ENCODE results near the gene DESI1.
"Not testable (repeated sequence)": the region's sequence is repeated elsewhere in the genome, so short reads cannot be mapped to it uniquely, and the experiment has no call there.

DESI1 gene

DNA sequence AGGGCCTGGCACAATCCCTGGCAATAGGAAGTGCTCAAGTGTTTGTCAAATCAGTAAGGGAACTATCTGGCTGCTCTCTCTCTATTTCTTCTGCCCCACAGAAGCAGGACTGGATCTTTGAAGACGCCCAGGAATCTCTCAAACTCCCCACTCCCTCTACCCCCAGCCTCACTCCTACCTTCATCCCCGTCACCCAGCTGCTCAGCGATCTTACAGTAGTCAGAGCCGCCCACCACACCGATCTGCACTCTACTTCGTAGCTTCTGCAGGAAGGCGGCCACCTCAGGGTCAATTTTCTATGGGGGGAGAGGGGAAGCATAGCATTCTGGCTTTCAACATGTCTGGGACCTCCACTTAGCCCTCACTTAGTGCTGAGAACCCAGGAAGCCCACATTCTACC lies 34.9 kb downstream of the DESI1 start:
- no peak for DNase-seq (ENCODE audit: low read depth)

DNA sequence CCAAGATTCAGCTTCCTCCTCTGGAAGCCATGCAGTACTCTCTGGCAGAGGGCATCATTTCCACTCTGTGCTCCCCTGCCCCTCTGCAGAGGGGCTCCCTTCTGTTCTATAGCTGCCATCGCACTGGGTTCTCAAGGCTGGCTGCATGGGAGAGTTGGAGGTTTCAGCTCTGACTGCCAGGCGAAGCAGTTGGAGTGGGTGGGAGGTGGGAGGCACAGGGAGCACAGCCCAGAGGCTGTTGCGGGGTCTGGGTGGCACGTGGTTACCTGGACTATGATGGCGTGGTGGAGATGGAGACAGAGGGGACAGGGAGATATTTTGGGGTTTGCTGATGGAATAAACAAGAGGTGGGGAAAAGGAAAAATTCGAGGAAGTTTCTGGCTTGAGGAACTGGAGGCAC lies 36.0 kb downstream of the DESI1 start:
- no peak for DNase-seq (ENCODE audit: low read depth)

- DNase-seq (ENCODE audit: low read depth), result no peak
These were observed 38.1 kb downstream of the DESI1 start for GRCh38 chr22:41582694-41583093.

DNA sequence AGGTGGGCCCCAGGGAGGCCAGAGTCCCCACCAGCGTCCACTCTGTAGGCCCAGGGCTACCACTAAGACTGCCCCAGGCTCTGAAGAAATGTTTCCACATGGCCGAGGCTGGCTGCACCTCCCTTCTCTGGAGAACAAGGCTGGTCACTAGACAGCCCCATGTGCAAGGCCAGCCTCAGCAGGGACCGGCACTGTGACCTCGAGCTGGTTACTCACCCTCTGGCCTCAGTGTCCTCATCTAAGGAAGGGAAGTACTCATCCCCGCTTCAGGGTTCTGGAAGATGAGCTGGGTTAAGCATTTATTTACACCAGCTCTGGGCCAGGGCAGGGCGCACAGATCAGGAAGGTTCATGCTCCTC lies 40.9 kb downstream of the DESI1 start:
- DNase-seq (ENCODE audit: low read depth), result no peak

- no peak for DNase-seq (ENCODE audit: low read depth)
These were observed 41.4 kb downstream of the DESI1 start for GRCh38 chr22:41579297-41579996.

- no peak for DNase-seq (ENCODE audit: low read depth)
These were observed 42.0 kb downstream of the DESI1 start for GRCh38 chr22:41578818-41579217.

- no peak for DNase-seq (ENCODE audit: low read depth)
These were observed 42.7 kb downstream of the DESI1 start for GRCh38 chr22:41578114-41578513.

- DNase-seq (ENCODE audit: low read depth), result no peak
These were observed 44.0 kb downstream of the DESI1 start for GRCh38 chr22:41576877-41577276.

GRCh38 chr22:41575533-41575932 lies 45.3 kb downstream of the DESI1 start:
- DNase-seq (ENCODE audit: low read depth), result no peak

DNA sequence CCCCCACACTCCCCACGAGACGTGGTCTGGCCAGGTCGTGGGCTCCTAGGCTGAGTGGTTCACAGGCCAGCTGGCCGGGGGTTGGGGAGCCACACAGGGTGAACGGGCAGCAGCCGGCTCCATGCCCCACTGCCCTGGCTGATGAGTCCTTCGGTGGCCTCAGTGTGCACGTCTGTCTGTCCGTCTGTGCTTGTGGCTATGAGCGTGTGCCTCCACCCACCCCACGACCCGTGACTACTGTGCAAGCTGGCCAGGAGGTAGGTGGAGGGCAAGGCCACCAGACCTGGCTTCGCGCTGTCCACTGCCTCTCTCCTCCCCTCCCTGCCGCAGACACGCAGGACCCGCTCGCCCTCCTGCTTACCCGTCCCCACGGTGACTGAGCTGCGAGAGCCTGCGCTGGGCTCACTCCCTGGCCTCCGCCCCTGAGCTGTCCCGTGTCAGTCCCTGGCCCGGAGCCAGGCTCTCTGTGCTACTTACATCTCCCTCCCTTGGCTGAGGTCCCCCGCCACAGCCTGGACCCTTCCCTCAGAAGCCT lies 45.9 kb downstream of the DESI1 start:
- no peak for DNase-seq (ENCODE audit: low read depth)

- no peak for DNase-seq (ENCODE audit: low read depth)
These were observed 47.2 kb downstream of the DESI1 start for GRCh38 chr22:41573677-41574076.

DNA sequence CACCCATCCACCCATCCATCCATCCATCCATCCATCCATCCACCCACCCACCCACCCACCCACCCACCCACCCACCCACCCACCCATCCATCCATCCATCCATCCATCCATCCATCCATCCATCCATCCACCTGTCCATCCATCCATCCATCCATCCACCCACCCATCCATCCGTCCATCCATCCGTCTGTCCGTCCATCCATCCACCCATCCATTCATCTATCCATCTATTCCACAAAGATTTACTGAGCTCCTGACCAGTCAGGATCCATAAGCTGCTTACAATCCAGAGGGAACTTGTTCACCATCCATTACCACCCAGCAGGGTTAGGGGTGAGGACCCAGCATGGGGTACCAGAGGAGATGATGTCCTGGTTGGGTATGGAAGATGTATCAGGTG lies 48.5 kb downstream of the DESI1 start:
- DNase-seq (ENCODE audit: low read depth), result not testable (repeated sequence)

DNA sequence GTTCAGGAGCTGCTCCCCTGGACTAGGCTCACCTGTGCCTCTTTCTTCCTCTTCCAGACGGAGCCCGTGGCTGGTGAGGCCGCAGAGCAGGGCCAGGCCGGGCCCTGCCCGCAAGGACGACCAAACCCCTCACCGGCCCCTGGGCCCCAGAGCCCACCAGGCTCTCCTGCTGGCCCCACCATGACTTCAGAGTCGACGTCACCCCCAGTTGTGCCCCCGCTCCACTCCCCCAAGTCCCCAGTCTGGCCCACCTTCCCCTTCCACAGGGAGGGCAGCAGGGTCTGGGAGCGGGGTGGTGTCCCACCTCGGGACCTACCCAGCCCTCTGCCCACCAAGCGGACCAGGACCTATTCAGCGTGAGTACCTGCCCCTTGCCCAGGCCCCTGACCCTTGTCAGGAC lies 49.1 kb downstream of the DESI1 start:
- no peak for DNase-seq (ENCODE audit: low read depth)

- no peak for DNase-seq (ENCODE audit: low read depth)
These were observed 50.6 kb downstream of the DESI1 start for GRCh38 chr22:41570221-41570620.

- no peak for DNase-seq (ENCODE audit: low read depth)
These were observed 52.0 kb downstream of the DESI1 start for GRCh38 chr22:41568811-41569210.

DNA sequence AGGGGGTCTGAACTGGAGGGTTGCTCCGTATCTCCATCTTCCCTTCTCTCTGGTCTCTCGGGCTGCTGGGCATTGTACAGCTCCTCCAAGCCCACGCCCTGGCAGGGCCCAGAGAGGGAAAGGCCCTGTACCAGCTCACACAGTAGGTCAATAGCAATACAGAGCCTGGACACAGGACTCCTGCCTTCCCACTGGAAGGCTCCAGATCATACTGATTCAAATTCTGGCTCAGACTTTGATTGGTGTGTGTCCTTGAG lies 53.4 kb downstream of the DESI1 start:
- no peak for DNase-seq (ENCODE audit: low read depth)

- peak; percentile 72 for DNase-seq (ENCODE audit: low read depth)
These were observed 55.3 kb downstream of the DESI1 start for GRCh38 chr22:41565403-41566054.

- no peak for DNase-seq (ENCODE audit: low read depth)
These were observed 56.3 kb downstream of the DESI1 start for GRCh38 chr22:41564563-41564962.

GRCh38 chr22:41563051-41563711 lies 57.7 kb downstream of the DESI1 start:
- DNase-seq (ENCODE audit: low read depth), result peak; percentile 68

DNA sequence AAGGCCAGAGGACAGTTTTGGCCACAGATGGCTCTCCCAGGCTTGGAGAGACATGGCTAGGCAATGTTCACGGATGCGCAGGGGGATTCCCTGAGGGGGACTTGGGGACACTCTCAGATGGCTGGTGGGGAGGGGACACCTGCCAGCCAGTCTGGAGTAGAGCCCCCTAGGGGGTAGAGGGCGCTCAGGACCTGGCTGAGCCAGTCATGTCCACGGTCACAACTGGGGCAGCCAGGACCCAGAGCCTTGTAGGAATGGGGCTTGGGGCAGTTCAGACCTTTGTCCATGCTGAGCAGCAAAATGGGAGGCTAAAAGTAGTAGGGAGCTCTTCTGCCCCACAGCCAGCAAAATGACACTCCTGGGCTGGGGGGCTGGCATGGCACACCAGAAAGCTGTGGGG lies 58.4 kb downstream of the DESI1 start:
- no peak for DNase-seq (ENCODE audit: low read depth)

GRCh38 chr22:41561788-41562187 lies 59.1 kb downstream of the DESI1 start:
- no peak for DNase-seq (ENCODE audit: low read depth)

- DNase-seq (ENCODE audit: low read depth), result no peak
These were observed 59.5 kb downstream of the DESI1 start for GRCh38 chr22:41561335-41561734.

DNA sequence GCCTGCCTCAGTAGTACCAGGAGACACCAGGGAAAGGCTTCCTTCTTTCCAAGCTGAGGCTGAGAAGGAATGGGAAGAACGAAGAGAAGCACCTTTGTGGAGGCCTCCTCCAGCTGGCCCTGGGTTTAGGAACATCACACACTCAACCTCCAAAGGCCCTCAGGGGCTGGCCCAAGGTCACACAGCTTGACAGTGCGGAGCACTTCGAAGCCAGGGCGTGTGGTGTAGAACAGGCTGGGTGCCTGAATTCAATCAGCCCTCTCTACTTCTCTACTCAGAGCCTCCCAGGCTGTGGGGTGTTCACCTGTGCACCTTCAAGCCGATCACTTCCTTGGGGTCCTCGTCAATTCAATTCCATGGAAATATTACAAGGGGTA lies 60.8 kb downstream of the DESI1 start:
- no peak for DNase-seq (ENCODE audit: low read depth)

DNA sequence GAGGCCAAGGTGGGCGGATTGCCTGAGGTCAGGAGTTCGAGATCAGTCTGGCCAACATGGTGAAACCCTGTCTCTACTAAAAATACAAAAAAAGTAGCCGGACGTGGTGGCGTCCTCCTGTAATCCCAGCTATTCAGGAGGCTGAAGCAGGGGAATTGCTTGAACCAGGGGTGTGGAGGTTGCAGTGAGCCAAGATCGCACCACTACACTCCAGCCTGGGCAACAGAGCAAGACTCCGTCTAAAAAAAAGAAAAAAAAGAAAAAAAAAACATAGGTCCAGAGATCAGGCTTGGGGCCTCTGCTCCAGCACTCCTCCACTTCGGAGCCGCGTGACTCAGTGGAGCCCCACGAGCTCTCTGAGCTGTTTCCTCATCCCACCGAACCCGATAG lies 62.6 kb downstream of the DESI1 start:
- DNase-seq (ENCODE audit: low read depth), result not testable (repeated sequence)
